ENCODE results near the gene ETHE1.

ETHE1 gene

DNA sequence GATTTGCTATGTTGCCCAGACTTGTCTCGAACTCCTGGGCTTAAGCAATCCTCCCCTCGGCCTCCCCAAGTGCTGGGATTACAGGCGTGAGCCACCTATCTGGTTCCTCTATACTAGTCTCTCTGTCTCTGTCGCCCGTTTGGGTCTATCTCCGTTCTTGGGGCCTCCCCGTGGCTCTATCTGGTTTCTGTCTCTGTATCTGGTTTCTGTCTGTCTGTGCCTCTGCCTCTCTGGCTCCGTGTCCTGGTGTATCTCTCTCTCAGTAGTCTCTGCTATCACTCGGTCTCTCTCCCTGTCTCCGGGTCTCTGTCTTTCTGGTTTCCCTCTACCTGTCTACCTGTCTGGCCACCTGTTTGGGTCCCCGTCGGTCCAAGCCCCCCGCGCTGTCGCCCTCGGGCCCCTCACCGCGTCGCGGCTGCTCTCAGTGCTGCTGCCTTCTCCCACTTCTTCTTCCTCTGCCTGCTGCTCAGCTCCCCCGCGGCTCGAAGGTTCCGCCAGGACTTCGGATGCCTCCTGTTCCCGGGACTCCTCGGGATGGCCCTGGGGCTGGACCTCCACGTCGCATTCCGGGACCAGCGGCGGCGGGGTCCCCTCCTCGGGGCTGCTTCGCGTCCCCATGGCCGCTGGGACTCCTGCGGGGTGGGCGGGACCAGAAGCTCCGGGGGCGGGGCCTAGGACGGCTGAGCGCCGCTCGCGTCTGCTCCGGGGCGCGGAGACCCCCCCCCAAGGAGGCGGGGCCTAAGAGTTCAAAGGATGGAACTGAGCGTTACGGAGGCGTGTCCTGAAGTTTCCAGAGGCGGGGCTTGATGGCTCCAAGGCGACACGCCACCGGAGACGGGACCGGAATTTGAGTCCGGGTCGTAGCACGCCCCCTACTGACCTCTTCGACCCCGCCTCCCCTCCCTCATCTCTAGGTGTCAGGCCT, 23.2 kb downstream of the ETHE1 start:
- peak; percentile 39 for DNase-seq (ENCODE audit: low read depth)
- peak overlapping the region; percentile 62 for H3K4me3 ChIP-seq (ENCODE audit: control insufficient read depth, low read depth, low read length)
- TF ChIP-seq, protein P1, sequence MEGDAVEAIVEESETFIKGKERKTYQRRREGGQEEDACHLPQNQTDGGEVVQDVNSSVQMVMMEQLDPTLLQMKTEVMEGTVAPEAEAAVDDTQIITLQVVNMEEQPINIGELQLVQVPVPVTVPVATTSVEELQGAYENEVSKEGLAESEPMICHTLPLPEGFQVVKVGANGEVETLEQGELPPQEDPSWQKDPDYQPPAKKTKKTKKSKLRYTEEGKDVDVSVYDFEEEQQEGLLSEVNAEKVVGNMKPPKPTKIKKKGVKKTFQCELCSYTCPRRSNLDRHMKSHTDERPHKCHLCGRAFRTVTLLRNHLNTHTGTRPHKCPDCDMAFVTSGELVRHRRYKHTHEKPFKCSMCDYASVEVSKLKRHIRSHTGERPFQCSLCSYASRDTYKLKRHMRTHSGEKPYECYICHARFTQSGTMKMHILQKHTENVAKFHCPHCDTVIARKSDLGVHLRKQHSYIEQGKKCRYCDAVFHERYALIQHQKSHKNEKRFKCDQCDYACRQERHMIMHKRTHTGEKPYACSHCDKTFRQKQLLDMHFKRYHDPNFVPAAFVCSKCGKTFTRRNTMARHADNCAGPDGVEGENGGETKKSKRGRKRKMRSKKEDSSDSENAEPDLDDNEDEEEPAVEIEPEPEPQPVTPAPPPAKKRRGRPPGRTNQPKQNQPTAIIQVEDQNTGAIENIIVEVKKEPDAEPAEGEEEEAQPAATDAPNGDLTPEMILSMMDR (IDR thresholded peaks at IDR 0.05; ENCODE audit: control insufficient read depth, insufficient read depth, low read depth, low read length, missing control alignments), result no peak

DNA sequence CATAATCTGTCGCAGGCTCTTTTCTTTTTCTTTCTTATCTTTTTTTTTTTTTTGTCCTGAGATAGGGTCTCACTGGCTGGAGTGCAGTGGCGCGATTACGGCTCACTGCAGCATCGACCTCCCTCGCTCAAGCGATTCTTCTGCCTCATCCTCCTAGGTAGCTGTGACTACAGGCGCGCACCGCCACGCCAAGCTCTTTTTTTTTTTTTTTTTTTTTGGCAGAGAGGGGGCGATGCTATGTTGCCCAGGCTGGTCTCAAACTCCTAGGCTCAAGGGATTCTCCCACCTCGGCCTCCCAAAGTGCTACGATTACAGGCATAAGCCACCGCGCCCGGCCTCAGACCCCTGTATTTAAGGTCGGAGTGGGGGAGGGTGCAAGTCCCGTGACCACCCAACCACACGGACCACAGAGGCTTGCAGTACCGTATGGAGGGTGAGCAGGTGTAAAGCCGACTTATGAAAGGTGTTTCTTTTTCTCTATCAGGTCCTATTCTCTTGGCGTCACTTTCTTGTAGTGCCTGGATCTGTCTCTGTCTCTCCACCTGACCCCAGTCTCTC, 24.5 kb downstream of the ETHE1 start:
- TF ChIP-seq, protein P1 (IDR thresholded peaks at IDR 0.05; ENCODE audit: control insufficient read depth, insufficient read depth, low read depth, low read length, missing control alignments), result no peak
- no peak for DNase-seq (ENCODE audit: low read depth)
- H3K4me3 ChIP-seq (ENCODE audit: control insufficient read depth, low read depth, low read length), result no peak overlapping the region

DNA sequence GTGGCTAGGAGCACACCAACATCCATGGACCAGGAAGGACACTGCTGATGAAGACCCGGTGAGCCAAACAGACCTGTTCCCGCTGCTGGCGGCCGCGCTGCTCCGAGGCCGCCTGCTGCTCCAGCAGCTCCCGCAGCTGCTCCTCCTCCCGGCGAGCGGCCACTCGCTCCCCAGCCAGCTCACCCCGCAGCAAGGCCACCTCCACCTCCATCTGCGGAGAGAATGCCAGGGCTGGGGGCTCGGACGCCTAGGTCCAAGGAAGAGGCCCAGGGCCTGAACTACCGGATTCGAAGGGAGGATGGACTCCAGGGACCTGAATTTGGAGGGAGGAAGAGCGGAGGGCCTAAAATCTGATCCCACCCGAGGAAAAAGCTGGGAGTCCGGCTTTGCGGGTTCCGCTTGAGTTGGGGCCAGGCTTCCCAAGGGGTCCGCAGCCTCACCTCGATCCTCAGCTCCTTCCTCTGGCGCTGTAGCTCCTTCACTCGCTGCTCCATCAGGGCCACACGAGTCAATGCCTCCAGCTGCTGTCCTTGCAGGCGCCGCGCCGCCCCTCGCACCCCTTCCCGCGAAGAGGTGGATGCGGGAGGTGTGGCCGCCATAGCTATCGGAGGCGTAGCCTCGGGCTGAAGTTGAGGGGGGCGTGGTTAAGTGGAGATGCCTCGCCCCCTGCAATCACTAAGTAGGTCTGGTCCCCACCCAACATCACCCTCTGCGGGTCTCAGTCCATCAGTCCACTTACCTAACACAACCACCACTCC, 25.2 kb downstream of the ETHE1 start:
- no peak for DNase-seq (ENCODE audit: low read depth)
- TF ChIP-seq, protein P1 (IDR thresholded peaks at IDR 0.05; ENCODE audit: control insufficient read depth, insufficient read depth, low read depth, low read length, missing control alignments), result no peak
- no peak overlapping the region for H3K4me3 ChIP-seq (ENCODE audit: control insufficient read depth, low read depth, low read length)

- TF ChIP-seq, protein P1 (IDR thresholded peaks at IDR 0.05; ENCODE audit: control insufficient read depth, insufficient read depth, low read depth, low read length, missing control alignments), result no peak
- H3K4me3 ChIP-seq (ENCODE audit: control insufficient read depth, low read depth, low read length), result no peak overlapping the region
- DNase-seq (ENCODE audit: low read depth), result no peak
Measured at GRCh38 chr19:43499042-43499441, 28.0 kb downstream of the ETHE1 start.

- H3K4me3 ChIP-seq (ENCODE audit: control insufficient read depth, low read depth, low read length), result no peak overlapping the region
- TF ChIP-seq, protein P1 (IDR thresholded peaks at IDR 0.05; ENCODE audit: control insufficient read depth, insufficient read depth, low read depth, low read length, missing control alignments), result no peak
- no peak for DNase-seq (ENCODE audit: low read depth)
Measured at GRCh38 chr19:43498233-43498842, 28.7 kb downstream of the ETHE1 start.

DNA sequence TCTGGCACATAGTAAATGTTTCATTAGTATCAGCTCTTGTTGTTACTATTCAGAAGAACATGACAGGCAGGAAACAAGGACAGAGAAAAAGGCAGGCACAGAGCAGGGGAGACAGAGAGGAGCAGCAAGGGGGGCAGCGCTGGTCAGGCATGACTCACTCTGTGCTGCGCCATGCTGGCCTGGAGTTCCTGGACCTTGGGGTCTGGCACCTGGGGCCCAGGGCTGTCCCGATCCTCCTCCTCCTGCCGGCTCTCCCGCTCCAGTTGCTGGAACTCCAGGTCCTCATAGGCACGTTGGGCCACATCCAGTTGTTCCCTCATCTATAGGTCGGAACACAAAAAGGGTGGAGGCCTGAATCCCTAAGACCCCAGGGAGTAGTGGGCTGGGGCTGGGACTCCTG, 30.0 kb downstream of the ETHE1 start:
- TF ChIP-seq, protein P1 (IDR thresholded peaks at IDR 0.05; ENCODE audit: control insufficient read depth, insufficient read depth, low read depth, low read length, missing control alignments), result no peak
- no peak overlapping the region for H3K4me3 ChIP-seq (ENCODE audit: control insufficient read depth, low read depth, low read length)
- no peak for DNase-seq (ENCODE audit: low read depth)
